ENCODE measurements around the gene SPAG17. TPM values are rescaled to one million over a fixed set of nuclear protein-coding genes. Genes with fewer than 3 reads are reported as not detected.

Gene SPAG17
- total RNA-seq, 1 experiment from 2014 or later: 0.33 TPM

GRCh38 chr1:118147522-118147921, 37.5 kb downstream of the SPAG17 start:
- H3K27ac Mint-ChIP-seq (ENCODE audit: unreplicated experiment): no peak overlapping the region
- no peak overlapping the region for H3K4me3 Mint-ChIP-seq (ENCODE audit: low read depth, unreplicated experiment)
- H3K27me3 Mint-ChIP-seq (ENCODE audit: unreplicated experiment): no peaks in the 10 kb centered on the region
- H3K4me1 Mint-ChIP-seq (ENCODE audit: low read depth, unreplicated experiment): no peaks in the 10 kb centered on the region
- no peak for TF ChIP-seq CTCF (IDR thresholded peaks at IDR 0.05; ENCODE audit: unreplicated experiment)
- H3K36me3 Mint-ChIP-seq (ENCODE audit: insufficient read depth, unreplicated experiment): no peaks in the 10 kb centered on the region
- DNase-seq: no peak
- intact Hi-C loops (cut with micrococcal nuclease; ENCODE audit: unreplicated experiment): no loop called here
- CTCF ChIA-PET: no interaction called here
- H3K9me3 Mint-ChIP-seq (ENCODE audit: low read depth, unreplicated experiment): no peaks in the 10 kb centered on the region
- no TSS peak for BruUV-seq (replicated peaks)

- TF ChIP-seq CTCF (IDR thresholded peaks at IDR 0.05; ENCODE audit: unreplicated experiment): no peak
- CTCF ChIA-PET: no interaction called here
- no peak overlapping the region for H3K4me3 Mint-ChIP-seq (ENCODE audit: low read depth, unreplicated experiment)
- no peaks in the 10 kb centered on the region for H3K9me3 Mint-ChIP-seq (ENCODE audit: low read depth, unreplicated experiment)
- no peak for DNase-seq
- no TSS peak for BruUV-seq (replicated peaks)
- no peaks in the 10 kb centered on the region for H3K36me3 Mint-ChIP-seq (ENCODE audit: insufficient read depth, unreplicated experiment)
- intact Hi-C loops (cut with micrococcal nuclease; ENCODE audit: unreplicated experiment): no loop called here
- H3K27ac Mint-ChIP-seq (ENCODE audit: unreplicated experiment): no peak overlapping the region
- no peaks in the 10 kb centered on the region for H3K4me1 Mint-ChIP-seq (ENCODE audit: low read depth, unreplicated experiment)
- H3K27me3 Mint-ChIP-seq (ENCODE audit: unreplicated experiment): no peaks in the 10 kb centered on the region
These were observed 39.3 kb downstream of the SPAG17 start for GRCh38 chr1:118145721-118146120.

- H3K27ac Mint-ChIP-seq (ENCODE audit: unreplicated experiment): no peak overlapping the region
- no peaks in the 10 kb centered on the region for H3K9me3 Mint-ChIP-seq (ENCODE audit: low read depth, unreplicated experiment)
- BruUV-seq (replicated peaks): no TSS peak
- no peak for DNase-seq
- H3K4me3 Mint-ChIP-seq (ENCODE audit: low read depth, unreplicated experiment): no peak overlapping the region
- CTCF ChIA-PET: no interaction called here
- intact Hi-C loops (cut with micrococcal nuclease; ENCODE audit: unreplicated experiment): no loop called here
- no peaks in the 10 kb centered on the region for H3K4me1 Mint-ChIP-seq (ENCODE audit: low read depth, unreplicated experiment)
- no peaks in the 10 kb centered on the region for H3K36me3 Mint-ChIP-seq (ENCODE audit: insufficient read depth, unreplicated experiment)
- H3K27me3 Mint-ChIP-seq (ENCODE audit: unreplicated experiment): no peaks in the 10 kb centered on the region
- no peak for TF ChIP-seq CTCF (IDR thresholded peaks at IDR 0.05; ENCODE audit: unreplicated experiment)
These were observed 40.3 kb downstream of the SPAG17 start for GRCh38 chr1:118144684-118145083.

- intact Hi-C loops (cut with micrococcal nuclease; ENCODE audit: unreplicated experiment): no loop called here
- Mint-ChIP-seq H3K27ac (ENCODE audit: unreplicated experiment) (no peak overlapping the region), H3K4me1 (ENCODE audit: low read depth, unreplicated experiment) (no peaks in the 10 kb centered on the region), H3K27me3 (ENCODE audit: unreplicated experiment) (no peaks in the 10 kb centered on the region), H3K4me3 (ENCODE audit: low read depth, unreplicated experiment) (no peak overlapping the region), H3K9me3 (ENCODE audit: low read depth, unreplicated experiment) (no peaks in the 10 kb centered on the region), H3K36me3 (ENCODE audit: insufficient read depth, unreplicated experiment) (no peaks in the 10 kb centered on the region)
- CTCF ChIA-PET: no interaction called here
- no TSS peak for BruUV-seq (replicated peaks)
- DNase-seq: no peak
- TF ChIP-seq CTCF (IDR thresholded peaks at IDR 0.05; ENCODE audit: unreplicated experiment): no peak
These were observed 41.2 kb downstream of the SPAG17 start for GRCh38 chr1:118143831-118144230.

GRCh38 chr1:118143121-118143520, 41.9 kb downstream of the SPAG17 start:
- Mint-ChIP-seq H3K27ac (ENCODE audit: unreplicated experiment) (no peak overlapping the region), H3K4me3 (ENCODE audit: low read depth, unreplicated experiment) (no peak overlapping the region), H3K36me3 (ENCODE audit: insufficient read depth, unreplicated experiment) (no peaks in the 10 kb centered on the region), H3K4me1 (ENCODE audit: low read depth, unreplicated experiment) (no peaks in the 10 kb centered on the region), H3K27me3 (ENCODE audit: unreplicated experiment) (no peaks in the 10 kb centered on the region), H3K9me3 (ENCODE audit: low read depth, unreplicated experiment) (no peaks in the 10 kb centered on the region)
- no peak for TF ChIP-seq CTCF (IDR thresholded peaks at IDR 0.05; ENCODE audit: unreplicated experiment)
- intact Hi-C loops (cut with micrococcal nuclease; ENCODE audit: unreplicated experiment): no loop called here
- DNase-seq: no peak
- CTCF ChIA-PET: no interaction called here
- no TSS peak for BruUV-seq (replicated peaks)
